HepG2 (cell line): Measurements from ENCODE around the gene MXI1. TPM values are rescaled to one million over a fixed set of nuclear protein-coding genes. Genes with fewer than 3 reads are reported as not detected.
A peak's percentile ranks its signal among the peaks of the same experiment; 100 is the strongest.

Experiments used
- BATF2 ChIP-seq: sonication (generic); formaldehyde crosslinking; IDR thresholded peaks from 2 replicates; pipeline ENCODE4 v1.8.0; 2022; ENCODE audit warnings: mild to moderate bottlenecking, missing genetic modification reagents, moderate library complexity
- IKZF5 ChIP-seq: IDR thresholded peaks from 2 replicates; pipeline ENCODE4 v1.6.1; 2018; ENCODE audit warnings: missing genetic modification reagents, mild to moderate bottlenecking, missing compliant biosample characterization
- IRX3 ChIP-seq: sonication (generic); formaldehyde crosslinking; IDR thresholded peaks from 2 replicates; pipeline ENCODE4 v1.8.1; 2023; ENCODE audit warnings: mild to moderate bottlenecking, low read depth, missing genetic modification reagents, borderline replicate concordance
- MIER2 ChIP-seq: IDR thresholded peaks from 2 replicates; pipeline ENCODE4 v1.6.1; 2016; ENCODE audit warnings: missing biosample characterization, missing genetic modification reagents
- NFYB ChIP-seq: sonication (generic); formaldehyde crosslinking; IDR thresholded peaks from 2 replicates; pipeline ENCODE4 v1.4.0; 2020; ENCODE audit warnings: missing genetic modification reagents
- NR2C2 ChIP-seq: sonication (generic); formaldehyde crosslinking; IDR thresholded peaks from 2 replicates; pipeline ENCODE4 v1.4.0; 2020; ENCODE audit warnings: missing genetic modification reagents, mild to moderate bottlenecking, moderate library complexity, borderline replicate concordance
- RARG ChIP-seq: sonication (generic); formaldehyde crosslinking; IDR thresholded peaks from 2 replicates; pipeline ENCODE4 v1.4.0; 2020; ENCODE audit warnings: low read depth, mild to moderate bottlenecking, missing genetic modification reagents
- RFXANK ChIP-seq: IDR thresholded peaks from 2 replicates; pipeline ENCODE4 v1.6.1; 2016
- SRSF4 ChIP-seq: fragments of 200-400 bp; formaldehyde crosslinking; IDR thresholded peaks from one replicate; pipeline ENCODE4 v1.6.1; 2018; ENCODE audit warnings: mild to moderate bottlenecking, low read depth, low read length, moderate library complexity; ENCODE audit not compliant: poor library complexity, severe bottlenecking
- ZBTB43 ChIP-seq: sonication (generic); formaldehyde crosslinking; conservative IDR thresholded peaks from 2 replicates; pipeline ENCODE4 v1.4.0; 2020; ENCODE audit warnings: missing genetic modification reagents
- ZNF256 ChIP-seq: sonication (generic); formaldehyde crosslinking; conservative IDR thresholded peaks from 2 replicates; pipeline ENCODE4 v1.4.0; 2020; ENCODE audit warnings: missing genetic modification reagents
- ZNF335 ChIP-seq: sonication (generic); formaldehyde crosslinking; IDR thresholded peaks from 2 replicates; pipeline ENCODE4 v1.4.0; 2020; ENCODE audit warnings: missing genetic modification reagents
- ZNF766 ChIP-seq: sonication (generic); formaldehyde crosslinking; IDR thresholded peaks from 2 replicates; pipeline ENCODE4 v1.5.0; 2020; ENCODE audit warnings: missing genetic modification reagents, borderline replicate concordance
- ZSCAN22 ChIP-seq: sonication (generic); formaldehyde crosslinking; IDR thresholded peaks from 2 replicates; pipeline ENCODE4 v1.4.0; 2020; ENCODE audit warnings: mild to moderate bottlenecking, missing genetic modification reagents
- polyA plus RNA-seq, 8 experiments: library from polyadenylated mRNA; depleted of rRNA in 3 of 8; stranded (reverse) in 7 of 8; unstranded in 1 of 8; fragments of >200 nt; fragmentation: Illumina TruSeq in 4 of 8; extraction: Trizol in 4 of 8; gene quantifications; 2 replicates each; pipeline versions ENCODE4 v1.2.1 to v1.2.3, GENCODE V29; 2011 to 2016; ENCODE audit warnings: low read depth in 4 of 8, missing spikeins in 1 of 8, mixed read lengths in 1 of 8; ENCODE audit not compliant: insufficient read depth in 1 of 8
- total RNA-seq, 5 experiments: library from RNA; depleted of rRNA; stranded (reverse); fragments of >200 nt; fragmentation: Illumina TruSeq; extraction: Trizol; gene quantifications; 2 replicates each; pipeline ENCODE4 v1.2.3, GENCODE V29; 2016; ENCODE audit warnings: low read depth in 1 of 5
- TF ChIP-seq, protein P1 (sequence below): sonication (generic); formaldehyde crosslinking; conservative IDR thresholded peaks from 2 replicates; pipeline ENCODE4 v1.8.0; 2022; ENCODE audit warnings: missing genetic modification reagents
- TF ChIP-seq, protein P2 (sequence below): sonication (generic); formaldehyde crosslinking; IDR thresholded peaks from 2 replicates; pipeline ENCODE4 v1.4.0; 2020; ENCODE audit warnings: missing genetic modification reagents
- TF ChIP-seq, protein P3 (sequence below): sonication (generic); formaldehyde crosslinking; IDR thresholded peaks from 2 replicates; pipeline ENCODE4 v1.4.0; 2020; ENCODE audit warnings: missing genetic modification reagents, borderline replicate concordance

Gene MXI1
- total and polyA plus RNA-seq, 2 of the 13 experiments (the other 11 are each of a cell fraction or from before 2014, with no cell fraction given): 6.6 to 22.0 TPM

- TF ChIP-seq RFXANK (CRISPR knock-in tag) (peak; percentile 100), ZSCAN22 (no peak), NFYB (peak; percentile 97), ZNF766 (CRISPR knock-in tag) (no peak), IKZF5 (CRISPR knock-in tag) (no peak; the same call in 1 of the 2 replicates), ZNF335 (CRISPR knock-in tag) (no peak), SRSF4 (no peak), IRX3 (CRISPR knock-in tag) (no peak), ZNF256 (CRISPR knock-in tag) (no peak), ZBTB43 (no peak), MIER2 (CRISPR knock-in tag) (no peak), NR2C2 (CRISPR knock-in tag) (peak; percentile 3; the same call in 1 of the 2 replicates), RARG (no peak), BATF2 (no peak)
- TF ChIP-seq, protein P1, sequence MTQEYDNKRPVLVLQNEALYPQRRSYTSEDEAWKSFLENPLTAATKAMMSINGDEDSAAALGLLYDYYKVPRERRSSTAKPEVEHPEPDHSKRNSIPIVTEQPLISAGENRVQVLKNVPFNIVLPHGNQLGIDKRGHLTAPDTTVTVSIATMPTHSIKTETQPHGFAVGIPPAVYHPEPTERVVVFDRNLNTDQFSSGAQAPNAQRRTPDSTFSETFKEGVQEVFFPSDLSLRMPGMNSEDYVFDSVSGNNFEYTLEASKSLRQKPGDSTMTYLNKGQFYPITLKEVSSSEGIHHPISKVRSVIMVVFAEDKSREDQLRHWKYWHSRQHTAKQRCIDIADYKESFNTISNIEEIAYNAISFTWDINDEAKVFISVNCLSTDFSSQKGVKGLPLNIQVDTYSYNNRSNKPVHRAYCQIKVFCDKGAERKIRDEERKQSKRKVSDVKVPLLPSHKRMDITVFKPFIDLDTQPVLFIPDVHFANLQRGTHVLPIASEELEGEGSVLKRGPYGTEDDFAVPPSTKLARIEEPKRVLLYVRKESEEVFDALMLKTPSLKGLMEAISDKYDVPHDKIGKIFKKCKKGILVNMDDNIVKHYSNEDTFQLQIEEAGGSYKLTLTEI: no peak
- TF ChIP-seq, protein P2, sequence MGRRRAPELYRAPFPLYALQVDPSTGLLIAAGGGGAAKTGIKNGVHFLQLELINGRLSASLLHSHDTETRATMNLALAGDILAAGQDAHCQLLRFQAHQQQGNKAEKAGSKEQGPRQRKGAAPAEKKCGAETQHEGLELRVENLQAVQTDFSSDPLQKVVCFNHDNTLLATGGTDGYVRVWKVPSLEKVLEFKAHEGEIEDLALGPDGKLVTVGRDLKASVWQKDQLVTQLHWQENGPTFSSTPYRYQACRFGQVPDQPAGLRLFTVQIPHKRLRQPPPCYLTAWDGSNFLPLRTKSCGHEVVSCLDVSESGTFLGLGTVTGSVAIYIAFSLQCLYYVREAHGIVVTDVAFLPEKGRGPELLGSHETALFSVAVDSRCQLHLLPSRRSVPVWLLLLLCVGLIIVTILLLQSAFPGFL (CRISPR knock-in tag): no peak
- TF ChIP-seq, protein P3, sequence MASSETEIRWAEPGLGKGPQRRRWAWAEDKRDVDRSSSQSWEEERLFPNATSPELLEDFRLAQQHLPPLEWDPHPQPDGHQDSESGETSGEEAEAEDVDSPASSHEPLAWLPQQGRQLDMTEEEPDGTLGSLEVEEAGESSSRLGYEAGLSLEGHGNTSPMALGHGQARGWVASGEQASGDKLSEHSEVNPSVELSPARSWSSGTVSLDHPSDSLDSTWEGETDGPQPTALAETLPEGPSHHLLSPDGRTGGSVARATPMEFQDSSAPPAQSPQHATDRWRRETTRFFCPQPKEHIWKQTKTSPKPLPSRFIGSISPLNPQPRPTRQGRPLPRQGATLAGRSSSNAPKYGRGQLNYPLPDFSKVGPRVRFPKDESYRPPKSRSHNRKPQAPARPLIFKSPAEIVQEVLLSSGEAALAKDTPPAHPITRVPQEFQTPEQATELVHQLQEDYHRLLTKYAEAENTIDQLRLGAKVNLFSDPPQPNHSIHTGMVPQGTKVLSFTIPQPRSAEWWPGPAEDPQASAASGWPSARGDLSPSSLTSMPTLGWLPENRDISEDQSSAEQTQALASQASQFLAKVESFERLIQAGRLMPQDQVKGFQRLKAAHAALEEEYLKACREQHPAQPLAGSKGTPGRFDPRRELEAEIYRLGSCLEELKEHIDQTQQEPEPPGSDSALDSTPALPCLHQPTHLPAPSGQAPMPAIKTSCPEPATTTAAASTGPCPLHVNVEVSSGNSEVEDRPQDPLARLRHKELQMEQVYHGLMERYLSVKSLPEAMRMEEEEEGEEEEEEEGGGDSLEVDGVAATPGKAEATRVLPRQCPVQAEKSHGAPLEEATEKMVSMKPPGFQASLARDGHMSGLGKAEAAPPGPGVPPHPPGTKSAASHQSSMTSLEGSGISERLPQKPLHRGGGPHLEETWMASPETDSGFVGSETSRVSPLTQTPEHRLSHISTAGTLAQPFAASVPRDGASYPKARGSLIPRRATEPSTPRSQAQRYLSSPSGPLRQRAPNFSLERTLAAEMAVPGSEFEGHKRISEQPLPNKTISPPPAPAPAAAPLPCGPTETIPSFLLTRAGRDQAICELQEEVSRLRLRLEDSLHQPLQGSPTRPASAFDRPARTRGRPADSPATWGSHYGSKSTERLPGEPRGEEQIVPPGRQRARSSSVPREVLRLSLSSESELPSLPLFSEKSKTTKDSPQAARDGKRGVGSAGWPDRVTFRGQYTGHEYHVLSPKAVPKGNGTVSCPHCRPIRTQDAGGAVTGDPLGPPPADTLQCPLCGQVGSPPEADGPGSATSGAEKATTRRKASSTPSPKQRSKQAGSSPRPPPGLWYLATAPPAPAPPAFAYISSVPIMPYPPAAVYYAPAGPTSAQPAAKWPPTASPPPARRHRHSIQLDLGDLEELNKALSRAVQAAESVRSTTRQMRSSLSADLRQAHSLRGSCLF (CRISPR knock-in tag): no peak
Observed at GRCh38 chr10:110210674-110211464, 3.5 kb downstream of the MXI1 start (continued).
